ENCODE data around the gene ZBTB5. TPM values are rescaled to one million over a fixed set of nuclear protein-coding genes. Genes with fewer than 3 reads are reported as not detected.

ZBTB5 gene
- total RNA-seq, 1 experiment from 2014 or later, result 16.7 TPM

- Mint-ChIP-seq H3K27ac (no peak overlapping the region), H3K9me3 (no peaks in the 10 kb centered on the region), H3K27me3 (ENCODE audit: low read depth) (no peaks in the 10 kb centered on the region), H3K4me1 (peaks cover 15% of the 10 kb centered on the region), H3K4me3 (no peak overlapping the region), H3K36me3 (peaks cover 31% of the 10 kb centered on the region)
- ChIA-PET CTCF (interaction anchor here (0.6 to 3.4 kb wide), 3 partner anchors 10 to 663 kb away, joined by 3 to 18 read pairs (median 5); no protein-coding TSS in a partner anchor), POLR2A (no interaction called here)
- no peak for ATAC-seq
- TF ChIP-seq ZNF532 (CRISPR knock-in tag; IDR thresholded peaks at IDR 0.05; ENCODE audit: borderline replicate concordance) (no peak), ARID4B (CRISPR knock-in tag; IDR thresholded peaks at IDR 0.05; ENCODE audit: borderline replicate concordance) (no peak)
- DNase-seq (ENCODE audit: low spot score), result no peak
These were observed 39.9 kb downstream of the ZBTB5 start for GRCh38 chr9:37425298-37425752.

GRCh38 chr9:37424686-37425297 lies 40.5 kb downstream of the ZBTB5 start:
- H3K27me3 Mint-ChIP-seq (ENCODE audit: low read depth), result no peaks in the 10 kb centered on the region
- TF ChIP-seq ATF1 (CRISPR knock-in tag; IDR thresholded peaks at IDR 0.05) (no peak), ZNF671 (CRISPR knock-in tag; IDR thresholded peaks at IDR 0.05) (no peak), NR3C1 (CRISPR knock-in tag; conservative IDR thresholded peaks at IDR 0.05; ENCODE audit: low read depth) (no peak), OVOL2 (CRISPR knock-in tag; IDR thresholded peaks at IDR 0.05; ENCODE audit: borderline replicate concordance) (no peak), CREM (CRISPR knock-in tag; IDR thresholded peaks at IDR 0.05) (no peak)
- H3K9me3 Mint-ChIP-seq, result no peaks in the 10 kb centered on the region
- DNase-seq (ENCODE audit: low spot score) (no peak), ATAC-seq (no peak)
- peaks cover 31% of the 10 kb centered on the region for H3K36me3 Mint-ChIP-seq
- H3K4me1 Mint-ChIP-seq, result peaks cover 15% of the 10 kb centered on the region
- ChIA-PET POLR2A (interaction anchor here (0.6 to 1.4 kb wide), 2 partner anchors 10 to 42 kb away, joined by 3 read pairs; no protein-coding TSS in a partner anchor), CTCF (interaction anchor here (0.6 to 3.4 kb wide), 5 partner anchors 10 to 856 kb away, joined by 3 to 18 read pairs (median 4); no protein-coding TSS in a partner anchor)
- H3K27ac Mint-ChIP-seq, result no peak overlapping the region
- H3K4me3 Mint-ChIP-seq, result no peak overlapping the region

- H3K27ac Mint-ChIP-seq, result no peak overlapping the region
- CTCF ChIA-PET, result interaction anchor here (0.6 to 3.4 kb wide), 4 partner anchors 9 to 856 kb away, joined by 3 to 18 read pairs (median 10); no protein-coding TSS in a partner anchor
- TF ChIP-seq IRF1 (CRISPR knock-in tag; IDR thresholded peaks at IDR 0.05) (no peak), HMGA2 (CRISPR knock-in tag; IDR thresholded peaks at IDR 0.05) (no peak), E2F5 (CRISPR knock-in tag; IDR thresholded peaks at IDR 0.05) (no peak), TP53 (CRISPR knock-in tag; IDR thresholded peaks at IDR 0.05) (no peak), ARID4B (CRISPR knock-in tag; IDR thresholded peaks at IDR 0.05; ENCODE audit: borderline replicate concordance) (no peak), CREM (CRISPR knock-in tag; IDR thresholded peaks at IDR 0.05) (no peak), GRHL2 (CRISPR knock-in tag; IDR thresholded peaks at IDR 0.05; ENCODE audit: insufficient replicate concordance, severe bottlenecking) (no peak), ZNF416 (CRISPR knock-in tag; IDR thresholded peaks at IDR 0.05) (no peak), ZNF219 (CRISPR knock-in tag; IDR thresholded peaks at IDR 0.05; ENCODE audit: borderline replicate concordance) (no peak)
These were observed 41.0 kb downstream of the ZBTB5 start for GRCh38 chr9:37424204-37424685.

More at GRCh38 chr9:37424204-37424685, 41.0 kb downstream of the ZBTB5 start:
- POLR2A ChIA-PET, result interaction anchor here (0.6 to 1.4 kb wide), 2 partner anchors 10 to 42 kb away, joined by 3 read pairs; no protein-coding TSS in a partner anchor
- H3K27me3 Mint-ChIP-seq (ENCODE audit: low read depth), result no peaks in the 10 kb centered on the region
- H3K36me3 Mint-ChIP-seq, result peaks cover 31% of the 10 kb centered on the region
- DNase-seq (ENCODE audit: low spot score), result no peak
- peaks cover 15% of the 10 kb centered on the region for H3K4me1 Mint-ChIP-seq
- ATAC-seq, result no peak
- no peaks in the 10 kb centered on the region for H3K9me3 Mint-ChIP-seq
- H3K4me3 Mint-ChIP-seq, result peak overlapping the region; percentile 93; the same call in 1 of the 2 replicates
